ENCODE measurements around the gene GNA15.

DNA sequence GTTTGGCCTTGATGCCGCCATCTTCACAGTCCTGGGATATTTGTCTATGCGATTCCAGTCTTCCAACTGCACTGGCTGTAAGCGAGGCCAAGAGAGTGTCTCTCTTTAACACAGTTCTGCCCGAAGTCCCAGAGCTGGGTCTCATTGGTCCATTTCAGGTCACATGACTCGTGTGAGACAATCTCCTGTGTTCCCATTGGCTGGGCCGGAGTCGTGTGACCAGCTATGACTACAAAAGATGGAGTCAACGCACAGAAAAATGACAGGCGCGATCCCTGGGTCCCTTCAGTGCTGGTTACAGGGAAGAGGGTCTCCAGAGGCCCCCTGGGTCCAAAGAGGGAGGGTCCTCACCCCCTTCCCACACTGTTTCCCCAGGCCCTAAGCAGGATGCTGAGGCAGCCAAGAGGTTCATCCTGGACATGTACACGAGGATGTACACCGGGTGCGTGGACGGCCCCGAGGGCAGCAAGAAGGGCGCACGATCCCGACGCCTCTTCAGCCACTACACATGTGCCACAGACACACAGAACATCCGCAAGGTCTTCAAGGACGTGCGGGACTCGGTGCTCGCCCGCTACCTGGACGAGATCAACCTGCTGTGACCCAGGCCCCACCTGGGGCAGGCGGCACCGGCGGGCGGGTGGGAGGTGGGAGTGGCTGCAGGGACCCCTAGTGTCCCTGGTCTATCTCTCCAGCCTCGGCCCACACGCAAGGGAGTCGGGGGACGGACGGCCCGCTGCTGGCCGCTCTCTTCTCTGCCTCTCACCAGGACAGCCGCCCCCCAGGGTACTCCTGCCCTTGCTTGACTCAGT, 26.8 kb downstream of the GNA15 start:
- no peak for TF ChIP-seq EP300 (IDR thresholded peaks at IDR 0.05)
- TF ChIP-seq POLR2AphosphoS5 (IDR thresholded peaks at IDR 0.05): no peak
